Measurements from ENCODE around the gene SLC6A11. TPM values are rescaled to one million over a fixed set of nuclear protein-coding genes. Genes with fewer than 3 reads are reported as not detected.
A peak's percentile ranks its signal among the peaks of the same experiment; 100 is the strongest.

SLC6A11 gene
- total RNA-seq, 1 experiment from 2014 or later = 1.5 TPM

- Histone ChIP-seq H3K23ac (ENCODE audit: insufficient read length, low read depth, low read length) (no peak overlapping the region), H2BK12ac (ENCODE audit: insufficient read length, low read depth, low read length) (no peak overlapping the region), H3K18ac (ENCODE audit: insufficient read length, low read depth, low read length) (no peak overlapping the region), H2AK5ac (ENCODE audit: insufficient read length, low read length) (no peak overlapping the region), H2AFZ (ENCODE audit: low read length) (no peak overlapping the region), H3K27ac (ENCODE audit: insufficient read length, low read depth, low read length) (no peak overlapping the region), H2BK5ac (ENCODE audit: insufficient read length, low read length) (no peak overlapping the region), H3K4me1 (ENCODE audit: insufficient read depth, low read length) (no peaks in the 10 kb centered on the region), H3K79me1 (ENCODE audit: insufficient read depth, low read depth, low read length, poor library complexity, severe bottlenecking) (no peaks in the 10 kb centered on the region), H3K56ac (ENCODE audit: insufficient read length, low read depth, low read length) (no peak overlapping the region), H2BK20ac (ENCODE audit: low read depth, low read length, poor library complexity, severe bottlenecking) (no peak overlapping the region), H2BK15ac (ENCODE audit: low read depth, low read length) (no peak overlapping the region), H4K5ac (ENCODE audit: insufficient read length, low read depth, low read length) (no peak overlapping the region), H3K4ac (ENCODE audit: low read depth, low read length) (no peak overlapping the region), H3K79me2 (ENCODE audit: insufficient read depth, low read length) (no peaks in the 10 kb centered on the region), H3K9me3 (ENCODE audit: control insufficient read depth, low read depth, low read length) (no peaks in the 10 kb centered on the region), H3T11ph (ENCODE audit: low read length) (no peak overlapping the region), H3K14ac (ENCODE audit: insufficient read depth, low read length) (no peak overlapping the region), H3K4me2 (ENCODE audit: insufficient read depth, insufficient read length, low read length) (no peak overlapping the region), H3K9ac (ENCODE audit: extremely low read depth, insufficient read length, low read length) (no peak overlapping the region), H3K27me3 (ENCODE audit: insufficient read depth, low read length) (no peaks in the 10 kb centered on the region), H3K23me2 (ENCODE audit: insufficient read length, low read depth, low read length, poor library complexity, severe bottlenecking) (no peaks in the 10 kb centered on the region), H4K8ac (replicated peaks; ENCODE audit: insufficient read length, low read depth, low read length) (no peak overlapping the region), H4K91ac (ENCODE audit: insufficient read length, low read depth, low read length) (no peak overlapping the region), H4K20me1 (ENCODE audit: control insufficient read depth, insufficient read depth, insufficient read length) (no peaks in the 10 kb centered on the region), H2BK120ac (ENCODE audit: low read depth, low read length, poor library complexity, severe bottlenecking) (no peak overlapping the region)
- no CpG with 5 or more reads among the region's 17 CpGs for WGBS (ENCODE audit: extremely low coverage, insufficient read length, low lambda C conversion rate)
- DNase-seq = no peak
- Mint-ChIP-seq H3K27ac (peak overlapping the region in 1 of 3 experiments; percentile 52; a peak in 1 of 7 replicates), H3K36me3 (ENCODE audit: insufficient read depth in 1 of 3, low read depth in 3 of 3) (no peaks in the 10 kb centered on the region), H3K4me1 (peaks cover 0 to 7% of the 10 kb centered on the region in 2 experiments; a peak in 2 of 4 replicates), H3K9me3 (no peaks in the 10 kb centered on the region), H3K4me3 (no peak overlapping the region), H3K27me3 (ENCODE audit: low read depth) (peaks cover 26% of the 10 kb centered on the region)
- TF ChIP-seq, protein P1, sequence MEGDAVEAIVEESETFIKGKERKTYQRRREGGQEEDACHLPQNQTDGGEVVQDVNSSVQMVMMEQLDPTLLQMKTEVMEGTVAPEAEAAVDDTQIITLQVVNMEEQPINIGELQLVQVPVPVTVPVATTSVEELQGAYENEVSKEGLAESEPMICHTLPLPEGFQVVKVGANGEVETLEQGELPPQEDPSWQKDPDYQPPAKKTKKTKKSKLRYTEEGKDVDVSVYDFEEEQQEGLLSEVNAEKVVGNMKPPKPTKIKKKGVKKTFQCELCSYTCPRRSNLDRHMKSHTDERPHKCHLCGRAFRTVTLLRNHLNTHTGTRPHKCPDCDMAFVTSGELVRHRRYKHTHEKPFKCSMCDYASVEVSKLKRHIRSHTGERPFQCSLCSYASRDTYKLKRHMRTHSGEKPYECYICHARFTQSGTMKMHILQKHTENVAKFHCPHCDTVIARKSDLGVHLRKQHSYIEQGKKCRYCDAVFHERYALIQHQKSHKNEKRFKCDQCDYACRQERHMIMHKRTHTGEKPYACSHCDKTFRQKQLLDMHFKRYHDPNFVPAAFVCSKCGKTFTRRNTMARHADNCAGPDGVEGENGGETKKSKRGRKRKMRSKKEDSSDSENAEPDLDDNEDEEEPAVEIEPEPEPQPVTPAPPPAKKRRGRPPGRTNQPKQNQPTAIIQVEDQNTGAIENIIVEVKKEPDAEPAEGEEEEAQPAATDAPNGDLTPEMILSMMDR (conservative IDR thresholded peaks at IDR 0.05) = no peak
These were observed 142.1 kb downstream of the SLC6A11 start for GRCh38 chr3:10957976-10958749.
